Endothelial cell (in vitro differentiated cells): ENCODE measurements around the gene FAM219A. TPM values are rescaled to one million over a fixed set of nuclear protein-coding genes. Genes with fewer than 3 reads are reported as not detected.

Experiments
- DNase-seq: peaks from one replicate; pipeline ENCODE4 v3.0.0; 2021; ENCODE audit warnings: low spot score
- H3K27ac Mint-ChIP-seq: one replicate; pipeline ENCODE4 v1.8.0; 2021; ENCODE audit warnings: mixed read lengths, inconsistent platforms; ENCODE audit not compliant: unreplicated experiment
- H3K27me3 Mint-ChIP-seq: one replicate; pipeline ENCODE4 v1.8.0; 2021; ENCODE audit warnings: mild to moderate bottlenecking, moderate library complexity, mixed read lengths, inconsistent platforms; ENCODE audit not compliant: unreplicated experiment
- H3K36me3 Mint-ChIP-seq: one replicate; pipeline ENCODE4 v1.8.0; 2021; ENCODE audit warnings: mild to moderate bottlenecking, low read depth, mixed read lengths, inconsistent platforms; ENCODE audit not compliant: unreplicated experiment
- H3K4me1 Mint-ChIP-seq: one replicate; pipeline ENCODE4 v1.8.0; 2021; ENCODE audit warnings: mild to moderate bottlenecking, mixed read lengths, inconsistent platforms; ENCODE audit not compliant: unreplicated experiment
- H3K4me3 Mint-ChIP-seq: one replicate; pipeline ENCODE4 v1.8.0; 2021; ENCODE audit warnings: mild to moderate bottlenecking, mixed read lengths, inconsistent platforms; ENCODE audit not compliant: unreplicated experiment
- H3K9me3 Mint-ChIP-seq: one replicate; pipeline ENCODE4 v1.8.0; 2021; ENCODE audit warnings: mixed read lengths, inconsistent platforms; ENCODE audit not compliant: unreplicated experiment
- total RNA-seq: library from RNA; stranded (reverse); fragmentation: NEBNext Ultra II Directional; extraction: Animal tissue kit (Norgen Biotek cat#: 25700); gene quantifications from one replicate; pipeline ENCODE4 v1.2.1, GENCODE V29; 2021; ENCODE audit not compliant: unreplicated experiment
- TF ChIP-seq, protein P1 (sequence below): fragments of 200-600 bp; sonication (generic); IDR thresholded peaks from one replicate; pipeline ENCODE4 v1.5.0; 2021; ENCODE audit warnings: antibody characterized with exemption; ENCODE audit not compliant: unreplicated experiment

The FAM219A gene
- total RNA-seq, 1 donor from 2014 or later: 55.3 TPM

DNA sequence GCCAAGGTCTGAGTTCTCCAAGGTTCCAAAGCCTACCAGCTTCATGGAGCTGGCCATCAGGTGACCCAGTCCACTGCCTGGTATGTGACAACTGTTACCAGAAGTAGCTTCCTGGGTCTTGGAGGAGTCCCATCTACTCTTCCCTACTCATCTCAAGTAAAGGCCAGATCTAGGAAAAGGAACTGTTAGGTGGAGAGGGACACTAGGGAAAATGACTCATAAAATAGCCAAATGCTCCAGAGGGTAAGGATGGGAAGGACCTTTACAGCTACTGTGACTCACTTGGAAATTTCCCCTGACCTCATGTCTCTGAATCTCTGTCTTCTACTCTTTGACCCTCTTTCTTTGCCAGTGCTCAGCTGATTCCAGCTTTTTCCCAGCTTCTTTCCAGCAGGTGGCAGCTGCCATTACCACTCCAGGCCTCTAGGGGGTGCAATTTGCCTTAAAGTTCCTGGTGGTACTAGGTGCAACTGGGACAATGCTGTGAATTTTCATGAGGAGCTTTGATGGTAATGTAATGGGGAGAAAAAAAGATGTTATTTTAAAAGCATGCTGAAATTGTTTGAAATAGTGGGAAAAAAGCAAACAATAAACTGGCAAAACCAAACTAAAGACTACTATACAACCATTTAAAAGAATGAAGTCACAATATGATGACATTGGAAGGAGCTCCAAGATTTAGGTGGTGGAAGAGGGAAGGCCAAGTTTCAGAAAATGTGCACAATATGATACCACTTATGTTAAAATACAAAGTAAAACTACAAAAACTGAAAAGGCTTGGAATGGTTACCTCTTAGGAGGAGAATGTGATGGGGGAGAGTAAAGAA lies 54.6 kb downstream of the FAM219A start:
- TF ChIP-seq, protein P1, sequence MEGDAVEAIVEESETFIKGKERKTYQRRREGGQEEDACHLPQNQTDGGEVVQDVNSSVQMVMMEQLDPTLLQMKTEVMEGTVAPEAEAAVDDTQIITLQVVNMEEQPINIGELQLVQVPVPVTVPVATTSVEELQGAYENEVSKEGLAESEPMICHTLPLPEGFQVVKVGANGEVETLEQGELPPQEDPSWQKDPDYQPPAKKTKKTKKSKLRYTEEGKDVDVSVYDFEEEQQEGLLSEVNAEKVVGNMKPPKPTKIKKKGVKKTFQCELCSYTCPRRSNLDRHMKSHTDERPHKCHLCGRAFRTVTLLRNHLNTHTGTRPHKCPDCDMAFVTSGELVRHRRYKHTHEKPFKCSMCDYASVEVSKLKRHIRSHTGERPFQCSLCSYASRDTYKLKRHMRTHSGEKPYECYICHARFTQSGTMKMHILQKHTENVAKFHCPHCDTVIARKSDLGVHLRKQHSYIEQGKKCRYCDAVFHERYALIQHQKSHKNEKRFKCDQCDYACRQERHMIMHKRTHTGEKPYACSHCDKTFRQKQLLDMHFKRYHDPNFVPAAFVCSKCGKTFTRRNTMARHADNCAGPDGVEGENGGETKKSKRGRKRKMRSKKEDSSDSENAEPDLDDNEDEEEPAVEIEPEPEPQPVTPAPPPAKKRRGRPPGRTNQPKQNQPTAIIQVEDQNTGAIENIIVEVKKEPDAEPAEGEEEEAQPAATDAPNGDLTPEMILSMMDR: peak; percentile 99
- peak; percentile 80 for DNase-seq
- no peaks in the 10 kb centered on the region for H3K9me3 Mint-ChIP-seq

GRCh38 chr9:34400686-34401602 lies 57.4 kb downstream of the FAM219A start:
- peaks cover 37% of the 10 kb centered on the region for H3K36me3 Mint-ChIP-seq
- peaks cover 3% of the 10 kb centered on the region for H3K27me3 Mint-ChIP-seq
- H3K4me3 Mint-ChIP-seq: no peak overlapping the region
- H3K4me1 Mint-ChIP-seq: peaks cover 9% of the 10 kb centered on the region
- DNase-seq: no peak
- TF ChIP-seq, protein P1: no peak
- H3K27ac Mint-ChIP-seq: no peak overlapping the region
- no peaks in the 10 kb centered on the region for H3K9me3 Mint-ChIP-seq

More for the DNA sequence above, 54.6 kb downstream of the FAM219A start:
- no peak overlapping the region for H3K4me3 Mint-ChIP-seq
- H3K27ac Mint-ChIP-seq: no peak overlapping the region
- H3K36me3 Mint-ChIP-seq: peaks cover 40% of the 10 kb centered on the region
- H3K4me1 Mint-ChIP-seq: peaks cover 12% of the 10 kb centered on the region
- peaks cover 3% of the 10 kb centered on the region for H3K27me3 Mint-ChIP-seq

DNA sequence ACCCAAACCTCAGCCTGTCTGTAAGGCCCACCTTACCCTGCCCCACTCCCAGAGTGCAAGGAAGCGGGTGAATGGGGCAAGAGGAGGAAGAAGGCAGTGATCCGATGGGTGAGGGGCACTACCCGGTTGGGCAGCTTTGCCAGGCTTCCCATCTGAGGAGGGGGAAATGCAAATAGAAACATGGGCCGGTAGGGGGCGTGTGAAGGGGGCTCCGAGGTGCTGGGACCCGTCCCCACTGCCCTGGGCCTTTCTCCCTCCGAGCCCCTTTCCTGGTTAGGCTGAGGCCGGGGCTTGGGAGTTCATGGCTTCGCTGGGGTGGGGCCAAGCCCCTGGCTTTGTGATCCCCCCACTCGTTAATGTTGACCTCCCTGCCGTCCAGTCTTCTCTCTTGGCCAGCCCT lies 58.1 kb downstream of the FAM219A start:
- Mint-ChIP-seq H3K9me3 (no peaks in the 10 kb centered on the region), H3K27me3 (peaks cover 3% of the 10 kb centered on the region)
- peak; percentile 33 for DNase-seq

DNA sequence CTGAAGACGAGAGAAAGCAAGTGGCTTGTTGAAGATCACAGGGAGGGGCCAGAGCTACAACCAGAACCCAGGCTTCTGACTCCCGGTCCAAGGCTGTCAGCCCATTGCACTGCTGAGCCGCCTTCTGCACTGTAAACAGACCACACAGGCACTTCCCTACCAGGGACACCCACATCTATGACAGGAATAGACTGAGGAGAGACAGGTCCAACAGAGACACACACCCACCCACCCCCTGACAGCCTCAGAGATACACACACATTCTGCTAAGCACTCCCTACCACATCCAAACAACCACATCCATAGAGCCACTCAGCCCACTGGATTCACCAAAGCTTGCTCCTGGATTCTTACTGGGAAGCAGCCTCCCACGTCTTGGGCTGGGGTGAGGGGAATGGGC lies 58.6 kb downstream of the FAM219A start:
- TF ChIP-seq, protein P1: no peak
- Mint-ChIP-seq H3K36me3 (peaks cover 33% of the 10 kb centered on the region), H3K4me1 (peaks cover 7% of the 10 kb centered on the region), H3K9me3 (no peaks in the 10 kb centered on the region), H3K27me3 (peaks cover 2% of the 10 kb centered on the region), H3K27ac (no peak overlapping the region), H3K4me3 (peak overlapping the region; percentile 37)
- no peak for DNase-seq

More for the DNA sequence above, 58.1 kb downstream of the FAM219A start:
- TF ChIP-seq, protein P1: peak; percentile 26
- Mint-ChIP-seq H3K27ac (no peak overlapping the region), H3K4me1 (peaks cover 9% of the 10 kb centered on the region), H3K4me3 (no peak overlapping the region), H3K36me3 (peaks cover 37% of the 10 kb centered on the region)
